Liver (tissue), 9 donors: ENCODE results near the gene SEZ6. TPM values are rescaled to one million over a fixed set of nuclear protein-coding genes. Genes with fewer than 3 reads are reported as not detected.

Source experiments
- DNase-seq: peaks from one replicate; pipeline ENCODE4 v3.0.0-alpha.2; 2017; ENCODE audit warnings: low spot score
- H3K27ac ChIP-seq, 2 donors: one replicate each; pipeline ENCODE4 v1.7.0; 2013; ENCODE audit warnings: inconsistent platforms in 2 of 2, low read length in 2 of 2, control low read depth in 1 of 2, low read depth in 1 of 2, mild to moderate bottlenecking in 1 of 2
- H3K27me3 ChIP-seq, 4 donors: one replicate each; pipeline versions ENCODE4 v1.6.1 to v1.7.0; 2013; ENCODE audit warnings: low read length in 3 of 4, inconsistent platforms in 1 of 4, mild to moderate bottlenecking in 1 of 4, moderate library complexity in 1 of 4; ENCODE audit not compliant: control insufficient read depth in 4 of 4, insufficient read depth in 4 of 4
- H3K36me3 ChIP-seq, 4 donors: one replicate each; pipeline versions ENCODE4 v1.6.1 to v1.7.0; 2013; ENCODE audit warnings: low read length in 3 of 4, mild to moderate bottlenecking in 3 of 4, low read depth in 1 of 4, moderate library complexity in 1 of 4; ENCODE audit not compliant: control insufficient read depth in 4 of 4, insufficient read depth in 3 of 4
- H3K4me1 ChIP-seq, 4 donors: one replicate each; pipeline versions ENCODE4 v1.6.1 to v1.7.0; 2013; ENCODE audit warnings: low read length in 3 of 4, mild to moderate bottlenecking in 3 of 4, moderate library complexity in 1 of 4; ENCODE audit not compliant: control insufficient read depth in 4 of 4, insufficient read depth in 4 of 4
- H3K4me3 ChIP-seq, 3 donors: one replicate each; pipeline versions ENCODE4 v1.6.1 to v1.7.0; 2013; ENCODE audit warnings: low read length in 3 of 3, control low read depth in 1 of 3, low read depth in 1 of 3, mild to moderate bottlenecking in 1 of 3
- H3K9ac ChIP-seq, 2 donors: one replicate each; pipeline ENCODE4 v1.7.0; 2013; ENCODE audit warnings: low read length in 2 of 2, mild to moderate bottlenecking in 2 of 2, moderate library complexity in 2 of 2, control low read depth in 1 of 2, low read depth in 1 of 2
- H3K9me3 ChIP-seq, 4 donors: one replicate each; pipeline versions ENCODE4 v1.6.1 to v1.7.0; 2013; ENCODE audit warnings: low read length in 3 of 4; ENCODE audit not compliant: control insufficient read depth in 4 of 4
- CTCF ChIP-seq: fragments of 150-350 bp; IDR thresholded peaks from 2 replicates; pipeline ENCODE4 v1.5.1; 2017; ENCODE audit warnings: improper control_type of control experiment, low read depth, low read length; ENCODE audit not compliant: missing input control
- FOXA1 ChIP-seq: IDR thresholded peaks from 2 replicates; pipeline ENCODE4 v1.6.1; 2016; ENCODE audit warnings: antibody characterized with exemption
- JUND ChIP-seq, 2 donors: IDR thresholded peaks; 2 replicates each; pipeline ENCODE4 v1.6.1; 2016; ENCODE audit warnings: antibody characterized with exemption in 2 of 2
- MAX ChIP-seq: IDR thresholded peaks from 2 replicates; pipeline ENCODE4 v1.6.1; 2016; ENCODE audit warnings: antibody characterized with exemption
- NR2F2 ChIP-seq: IDR thresholded peaks from 2 replicates; pipeline ENCODE4 v1.6.1; 2016; ENCODE audit warnings: antibody characterized with exemption
- RAD21 ChIP-seq, 2 donors: IDR thresholded peaks; 2 replicates each; pipeline ENCODE4 v1.6.1; 2016; ENCODE audit warnings: antibody characterized with exemption in 2 of 2, mild to moderate bottlenecking in 2 of 2
- REST ChIP-seq: IDR thresholded peaks from 2 replicates; pipeline ENCODE4 v1.6.1; 2016; ENCODE audit warnings: antibody characterized with exemption, mild to moderate bottlenecking
- SP1 ChIP-seq: IDR thresholded peaks from 2 replicates; pipeline ENCODE4 v1.6.1; 2018; ENCODE audit warnings: antibody characterized with exemption, mild to moderate bottlenecking
- TAF1 ChIP-seq: conservative IDR thresholded peaks from 2 replicates; pipeline ENCODE4 v1.6.1; 2016; ENCODE audit warnings: antibody characterized with exemption, mild to moderate bottlenecking
- ZBTB33 ChIP-seq: IDR thresholded peaks from 2 replicates; pipeline ENCODE4 v1.6.1; 2016; ENCODE audit warnings: antibody characterized with exemption
- WGBS: extraction: QIAGEN DNeasy Blood & Tissue Kit; methylation state at CpG from one replicate; pipeline ENCODE4 v1.1.7; 2013; 5-methylcytosine and 5-hydroxymethylcytosine counted together
- polyA plus RNA-seq, 2 donors: library from polyadenylated mRNA; stranded (reverse) in 1 of 2; unstranded in 1 of 2; fragments of 200-250 nt in 1 of 2; fragments of >200 nt in 1 of 2; fragmentation: Nextera tagmentation in 1 of 2; extraction: Ambion mirVana in 1 of 2; gene quantifications; one replicate each; pipeline versions ENCODE4 v1.2.1 to v1.2.3, GENCODE V29; 2013 to 2015
- total RNA-seq, 2 donors: library from RNA; depleted of rRNA; stranded (reverse); fragments of >200 nt; gene quantifications; one replicate each; pipeline ENCODE4 v1.2.3, GENCODE V29; 2014
- donor health status: healthy.
- donor health status: healthy.
- donor health status: healthy.
- donor health status: healthy.
- donor health status: healthy.

SEZ6 gene
- total and polyA plus RNA-seq, 4 donors, result 0.39 TPM; not detected in 3

- TF ChIP-seq ZBTB33, result no peak
- no peak for TF ChIP-seq NR2F2
- no peak for TF ChIP-seq TAF1
- no peak for TF ChIP-seq JUND (IDR thresholded peaks at IDR 0.05)
- no peak for TF ChIP-seq REST
Observed at GRCh38 chr17:28917465-28917864, 88.4 kb downstream of the SEZ6 start (continued).

- H3K9ac ChIP-seq, result no peak overlapping the region
- no peaks in the 10 kb centered on the region for H3K9me3 ChIP-seq
- 84% methylated on average over 12 of the region's 12 CpGs for WGBS
- TF ChIP-seq SP1, result no peak
- TF ChIP-seq FOXA1, result no peak
- TF ChIP-seq JUND (IDR thresholded peaks at IDR 0.05), result no peak
- no peak for TF ChIP-seq CTCF
- no peak overlapping the region for H3K27ac ChIP-seq
- peaks cover 23 to 80% (median 64%) of the 10 kb centered on the region in 4 donors for H3K36me3 ChIP-seq
- H3K4me3 ChIP-seq, result no peak overlapping the region
- DNase-seq, result no peak
- H3K4me1 ChIP-seq, result peaks cover 9 to 12% (median 12%) of the 10 kb centered on the region in 4 donors
- no peaks in the 10 kb centered on the region for H3K27me3 ChIP-seq
Observed at GRCh38 chr17:28917029-28917428, 88.8 kb downstream of the SEZ6 start.

- DNase-seq, result no peak
- no peak overlapping the region for H3K9ac ChIP-seq
- H3K9me3 ChIP-seq, result no peaks in the 10 kb centered on the region
- no peaks in the 10 kb centered on the region for H3K27me3 ChIP-seq
- H3K4me1 ChIP-seq, result peaks cover 11 to 16% (median 15%) of the 10 kb centered on the region in 4 donors
- H3K36me3 ChIP-seq, result peaks cover 23 to 80% (median 62%) of the 10 kb centered on the region in 4 donors
- WGBS, result 41% methylated on average over 6 of the region's 6 CpGs
- TF ChIP-seq CTCF, result peak; percentile 63
- no peak for TF ChIP-seq MAX
- TF ChIP-seq RAD21 (IDR thresholded peaks at IDR 0.05), result peak; percentile 82 to 88
- no peak overlapping the region for H3K27ac ChIP-seq
- H3K4me3 ChIP-seq, result no peak overlapping the region
Observed at GRCh38 chr17:28916302-28916934, 89.4 kb downstream of the SEZ6 start.
